Left ventricle myocardium inferior (tissue), 1 donor: Measurements from ENCODE around the gene HMCES. TPM values are rescaled to one million over a fixed set of nuclear protein-coding genes. Genes with fewer than 3 reads are reported as not detected.
A peak's percentile ranks its signal among the peaks of the same experiment; 100 is the strongest.
"Not testable (repeated sequence)": the region's sequence is repeated elsewhere in the genome, so short reads cannot be mapped to it uniquely, and the experiment has no call there.

Source experiments
- DNase-seq: peaks from one replicate; pipeline ENCODE4 v3.0.0-alpha.2; 2020
- H3K27ac ChIP-seq: fragments of 200-600 bp; replicated peaks from 2 replicates; pipeline ENCODE4 v1.8.0; 2021
- H3K27me3 ChIP-seq: fragments of 200-600 bp; 2 replicates; pipeline ENCODE4 v1.8.0; 2021; ENCODE audit warnings: low read depth
- H3K36me3 ChIP-seq: fragments of 200-600 bp; 2 replicates; pipeline ENCODE4 v1.8.0; 2021
- H3K4me1 ChIP-seq: fragments of 200-600 bp; 2 replicates; pipeline ENCODE4 v1.8.0; 2021
- H3K4me3 ChIP-seq: fragments of 200-600 bp; 2 replicates; pipeline ENCODE4 v1.8.0; 2021; ENCODE audit warnings: mild to moderate bottlenecking, moderate library complexity
- H3K9me3 ChIP-seq: fragments of 200-600 bp; replicated peaks from 2 replicates; pipeline ENCODE4 v1.8.0; 2021
- intact Hi-C: fragments of 100-400 bp; cut with micrococcal nuclease; formaldehyde crosslinking; loops from one replicate; pipeline ENCODE4 v1.11.0; 2022
- total RNA-seq: library from RNA; stranded (reverse); fragmentation: NEBNext Ultra II Directional; extraction: Animal tissue kit (Norgen Biotek cat#: 25700); gene quantifications from one replicate; pipeline ENCODE4 v1.2.1, GENCODE V29; 2021
- TF ChIP-seq, protein P1 (sequence below): fragments of 200-600 bp; IDR thresholded peaks from 2 replicates; pipeline ENCODE4 v1.8.0; 2021; ENCODE audit warnings: antibody characterized with exemption, mild to moderate bottlenecking, borderline replicate concordance
- donor health status: DM: no; HTN: yes; CAD: no; lungs with severe emphysema.

Gene HMCES
- total RNA-seq, 1 donor from 2014 or later = 38.5 TPM

DNA sequence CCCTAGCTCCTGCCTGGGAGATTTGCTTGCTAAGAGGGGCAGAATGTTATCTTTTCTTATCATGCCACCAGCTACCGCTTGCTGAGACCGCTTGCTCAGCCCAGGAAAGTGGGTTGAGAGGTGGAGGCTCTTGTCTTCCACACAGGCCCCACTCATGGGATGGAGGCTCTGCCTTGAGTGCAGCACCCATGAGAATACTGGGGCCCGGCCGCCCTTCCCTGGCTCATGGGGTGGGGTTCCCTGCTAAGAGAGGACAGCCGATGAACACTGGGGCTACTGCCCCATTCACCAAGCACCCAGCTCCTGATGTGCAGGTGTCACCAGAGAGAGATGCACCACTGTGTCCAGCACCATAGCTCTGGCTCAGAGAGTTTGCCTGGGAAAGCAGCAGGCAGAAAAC is 55.2 kb downstream of the HMCES start:
- TF ChIP-seq, protein P1, sequence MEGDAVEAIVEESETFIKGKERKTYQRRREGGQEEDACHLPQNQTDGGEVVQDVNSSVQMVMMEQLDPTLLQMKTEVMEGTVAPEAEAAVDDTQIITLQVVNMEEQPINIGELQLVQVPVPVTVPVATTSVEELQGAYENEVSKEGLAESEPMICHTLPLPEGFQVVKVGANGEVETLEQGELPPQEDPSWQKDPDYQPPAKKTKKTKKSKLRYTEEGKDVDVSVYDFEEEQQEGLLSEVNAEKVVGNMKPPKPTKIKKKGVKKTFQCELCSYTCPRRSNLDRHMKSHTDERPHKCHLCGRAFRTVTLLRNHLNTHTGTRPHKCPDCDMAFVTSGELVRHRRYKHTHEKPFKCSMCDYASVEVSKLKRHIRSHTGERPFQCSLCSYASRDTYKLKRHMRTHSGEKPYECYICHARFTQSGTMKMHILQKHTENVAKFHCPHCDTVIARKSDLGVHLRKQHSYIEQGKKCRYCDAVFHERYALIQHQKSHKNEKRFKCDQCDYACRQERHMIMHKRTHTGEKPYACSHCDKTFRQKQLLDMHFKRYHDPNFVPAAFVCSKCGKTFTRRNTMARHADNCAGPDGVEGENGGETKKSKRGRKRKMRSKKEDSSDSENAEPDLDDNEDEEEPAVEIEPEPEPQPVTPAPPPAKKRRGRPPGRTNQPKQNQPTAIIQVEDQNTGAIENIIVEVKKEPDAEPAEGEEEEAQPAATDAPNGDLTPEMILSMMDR = no peak
- no peaks in the 10 kb centered on the region for H3K27me3 ChIP-seq
- H3K4me3 ChIP-seq = no peak overlapping the region
- no peaks in the 10 kb centered on the region for H3K36me3 ChIP-seq
- H3K27ac ChIP-seq = no peak overlapping the region
- DNase-seq = no peak
- no peaks in the 10 kb centered on the region for H3K4me1 ChIP-seq
- intact Hi-C loops = no loop called here
- H3K9me3 ChIP-seq = no peaks in the 10 kb centered on the region

DNA sequence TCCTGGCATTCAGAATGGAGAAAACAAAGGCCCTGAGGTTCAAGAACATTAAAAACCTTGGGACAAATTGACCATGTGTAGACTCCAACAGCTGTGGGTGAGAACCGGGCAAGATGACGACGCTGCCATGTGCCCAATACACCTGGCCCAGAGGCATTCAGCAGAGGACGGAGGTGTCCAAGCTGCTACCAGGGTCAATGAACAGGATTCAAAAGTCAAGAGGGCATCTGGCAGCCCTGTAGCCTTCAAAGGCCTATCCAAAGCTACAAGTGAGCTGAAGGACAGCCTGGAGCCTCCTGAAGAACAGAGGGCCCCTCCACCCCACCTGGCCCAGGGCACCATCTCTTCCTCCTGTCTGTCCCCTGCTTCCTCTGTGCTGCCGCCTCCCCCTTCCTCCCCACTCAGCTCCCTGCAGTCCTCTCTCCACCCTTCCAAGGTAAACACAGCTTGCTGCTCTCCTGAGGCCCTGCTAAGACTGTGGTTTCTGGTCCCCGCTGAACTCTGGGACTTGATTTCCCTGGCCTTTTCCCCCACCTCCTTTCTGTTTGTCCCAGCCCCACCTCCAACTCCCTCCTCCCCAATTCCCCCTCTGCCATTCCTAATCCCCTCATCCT is 57.5 kb downstream of the HMCES start:
- intact Hi-C loops = no loop called here
- Histone ChIP-seq H3K4me3 (no peak overlapping the region), H3K9me3 (no peaks in the 10 kb centered on the region), H3K27ac (no peak overlapping the region), H3K27me3 (no peaks in the 10 kb centered on the region), H3K4me1 (no peaks in the 10 kb centered on the region), H3K36me3 (no peaks in the 10 kb centered on the region)
- TF ChIP-seq, protein P1 = no peak
- DNase-seq = no peak

DNA sequence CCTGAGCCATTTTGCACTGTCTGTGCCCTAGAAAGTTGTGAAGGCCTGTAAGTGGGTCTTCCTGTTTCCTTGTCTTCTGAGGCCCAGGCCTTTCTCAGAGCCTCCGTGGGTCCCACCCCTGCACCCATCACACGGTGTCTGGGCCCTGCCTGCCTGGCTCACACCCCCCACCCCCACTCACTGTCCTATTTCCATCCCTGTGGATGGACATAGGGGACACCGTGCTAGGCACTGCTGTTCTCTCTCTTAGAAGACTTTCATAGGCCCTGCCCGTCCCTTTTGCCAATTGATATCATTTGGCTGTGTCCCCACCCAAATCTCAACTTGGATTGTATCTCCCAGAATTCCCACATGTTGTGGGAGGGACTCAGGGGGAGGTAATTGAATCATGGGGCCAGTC is 59.0 kb downstream of the HMCES start:
- H3K27ac ChIP-seq, H3K9me3 ChIP-seq, H3K4me1 ChIP-seq, intact Hi-C loops, H3K27me3 ChIP-seq, DNase-seq, H3K4me3 ChIP-seq, H3K36me3 ChIP-seq: not testable (repeated sequence)

DNA sequence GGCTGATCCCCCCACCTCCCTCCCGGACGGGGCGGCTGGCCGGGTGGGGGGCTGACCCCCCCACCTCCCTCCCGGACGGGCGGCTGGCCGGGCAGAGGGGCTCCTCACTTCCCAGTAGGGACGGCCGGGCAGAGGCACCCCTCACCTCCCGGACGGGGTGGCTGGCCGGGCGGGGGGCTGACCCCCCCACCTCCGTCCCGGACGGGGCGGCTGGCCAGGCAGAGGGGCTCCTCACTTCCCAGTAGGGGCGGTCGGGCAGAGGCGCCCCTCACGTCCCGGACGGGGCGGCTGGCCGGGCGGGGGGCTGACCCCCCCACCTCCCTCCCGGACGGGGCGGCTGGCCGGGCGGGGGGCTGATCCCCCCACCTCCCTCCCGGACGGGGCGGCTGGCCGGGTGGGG is 60.5 kb downstream of the HMCES start:
- intact Hi-C loops, H3K4me3 ChIP-seq, H3K27me3 ChIP-seq, H3K9me3 ChIP-seq, H3K4me1 ChIP-seq, H3K27ac ChIP-seq, H3K36me3 ChIP-seq, DNase-seq: not testable (repeated sequence)

DNA sequence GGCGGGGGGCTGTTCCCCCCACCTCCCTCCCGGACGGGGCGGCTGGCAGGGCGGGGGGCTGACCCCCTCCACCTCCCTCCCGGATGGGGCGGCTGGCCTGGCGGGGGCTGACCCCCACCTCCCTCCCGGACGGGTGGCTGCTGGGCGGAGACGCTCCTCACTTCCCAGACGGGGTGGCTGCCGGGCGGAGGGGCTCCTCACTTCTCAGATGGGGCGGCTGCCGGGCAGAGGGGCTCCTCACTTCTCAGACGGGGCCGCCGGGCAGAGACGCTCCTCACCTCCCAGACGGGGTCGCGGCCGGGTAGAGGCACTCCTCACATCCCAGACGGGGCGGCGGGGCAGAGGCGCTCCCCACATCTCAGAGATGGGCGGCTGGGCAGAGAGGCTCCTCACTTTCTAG is 61.2 kb downstream of the HMCES start:
- H3K27ac ChIP-seq, H3K27me3 ChIP-seq, DNase-seq, H3K36me3 ChIP-seq, intact Hi-C loops, H3K4me3 ChIP-seq, H3K9me3 ChIP-seq: not testable (repeated sequence)
- H3K4me1 ChIP-seq = peaks cover 11% of the 10 kb centered on the region

DNA sequence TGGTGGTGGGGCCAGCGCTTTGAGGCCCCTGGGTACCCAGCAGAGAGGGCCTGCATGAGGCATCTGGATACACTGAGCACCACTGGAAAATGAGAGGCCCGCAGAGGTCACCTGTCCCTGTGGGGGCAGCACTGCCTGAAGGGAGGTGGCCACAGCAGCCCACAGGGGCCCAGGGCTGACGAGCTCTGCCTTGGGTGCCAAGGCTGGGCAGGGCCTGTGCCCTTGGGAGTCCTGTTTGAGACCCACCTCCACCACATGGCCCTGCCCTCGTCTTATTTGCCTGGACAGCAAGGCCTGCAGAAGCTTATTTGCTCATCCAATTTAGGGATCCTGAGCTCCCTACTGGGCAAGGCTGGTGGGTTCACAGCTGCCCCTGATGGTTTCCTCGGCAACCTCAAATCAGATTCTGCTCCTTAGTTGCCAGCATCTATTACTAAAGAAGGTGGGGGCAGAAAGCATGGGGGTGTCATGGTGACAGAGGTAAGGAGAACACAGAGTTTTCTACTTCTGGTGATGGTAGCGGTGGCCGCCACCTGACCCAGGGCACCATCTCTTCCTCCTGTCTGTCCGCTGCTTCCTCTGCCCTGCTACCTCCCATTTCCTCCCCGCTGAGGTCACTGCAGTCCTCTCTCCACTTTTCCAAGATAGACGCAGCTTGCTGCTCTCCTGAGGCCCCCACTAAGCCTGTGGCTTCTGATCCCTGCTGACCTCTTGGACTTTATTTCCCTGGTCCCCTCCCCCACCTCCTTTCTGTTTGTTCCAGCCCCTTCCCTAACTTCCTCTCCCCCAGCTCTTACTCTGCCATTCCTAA is 62.9 kb downstream of the HMCES start:
- no peaks in the 10 kb centered on the region for H3K9me3 ChIP-seq
- peaks cover 20% of the 10 kb centered on the region for H3K4me1 ChIP-seq
- DNase-seq = no peak
- H3K27ac ChIP-seq = no peak overlapping the region
- H3K36me3 ChIP-seq = no peaks in the 10 kb centered on the region
- H3K4me3 ChIP-seq = no peak overlapping the region
- no peaks in the 10 kb centered on the region for H3K27me3 ChIP-seq
- intact Hi-C loops = no loop called here
- TF ChIP-seq, protein P1 = no peak

DNA sequence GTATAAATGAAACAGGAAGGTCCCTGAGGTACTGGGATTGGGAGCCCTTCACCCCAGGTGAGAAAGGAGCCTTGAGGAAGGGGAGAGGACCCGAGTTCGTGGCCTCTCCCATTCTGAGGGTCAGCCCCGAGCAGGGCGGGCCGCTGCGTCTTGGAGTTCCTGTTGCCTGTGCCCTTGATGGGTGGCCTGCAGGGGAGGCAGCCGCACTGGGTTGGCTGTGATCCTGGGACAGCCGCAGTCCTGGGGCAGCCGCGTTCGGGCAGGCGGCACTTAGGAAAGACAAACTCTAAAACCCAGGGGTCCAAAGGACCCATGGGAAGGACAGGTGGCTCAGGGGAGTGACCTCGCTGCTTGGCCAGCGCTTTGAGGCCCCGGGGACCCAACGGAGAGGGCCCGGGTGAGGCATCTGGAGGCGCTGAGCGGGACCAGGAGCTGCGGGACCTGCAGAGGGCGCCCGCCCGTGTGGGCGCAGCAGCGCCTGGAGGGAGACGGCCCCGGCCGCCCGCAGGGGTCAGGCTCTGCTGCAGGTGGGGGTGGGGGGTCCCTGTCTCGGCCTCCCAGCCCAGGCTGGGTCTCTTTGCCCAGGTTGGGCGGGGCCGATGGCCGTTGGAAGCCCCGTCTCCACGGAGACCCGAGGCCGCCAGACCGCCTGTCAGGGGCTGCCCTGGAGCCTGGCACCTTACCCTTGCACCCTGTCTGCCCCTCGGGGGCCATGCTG is 65.1 kb downstream of the HMCES start:
- no peaks in the 10 kb centered on the region for H3K9me3 ChIP-seq
- no peak overlapping the region for H3K27ac ChIP-seq
- TF ChIP-seq, protein P1 = peak; percentile 66
- intact Hi-C loops = no loop called here
- no peak for DNase-seq
- H3K4me3 ChIP-seq = peak overlapping the region; percentile 56
- H3K36me3 ChIP-seq = no peaks in the 10 kb centered on the region
- peaks cover 29% of the 10 kb centered on the region for H3K4me1 ChIP-seq
- H3K27me3 ChIP-seq = no peaks in the 10 kb centered on the region
